Measurements from ENCODE around the gene SCAMP3.
"Not testable (repeated sequence)": the region's sequence is repeated elsewhere in the genome, so short reads cannot be mapped to it uniquely, and the experiment has no call there.

DNA sequence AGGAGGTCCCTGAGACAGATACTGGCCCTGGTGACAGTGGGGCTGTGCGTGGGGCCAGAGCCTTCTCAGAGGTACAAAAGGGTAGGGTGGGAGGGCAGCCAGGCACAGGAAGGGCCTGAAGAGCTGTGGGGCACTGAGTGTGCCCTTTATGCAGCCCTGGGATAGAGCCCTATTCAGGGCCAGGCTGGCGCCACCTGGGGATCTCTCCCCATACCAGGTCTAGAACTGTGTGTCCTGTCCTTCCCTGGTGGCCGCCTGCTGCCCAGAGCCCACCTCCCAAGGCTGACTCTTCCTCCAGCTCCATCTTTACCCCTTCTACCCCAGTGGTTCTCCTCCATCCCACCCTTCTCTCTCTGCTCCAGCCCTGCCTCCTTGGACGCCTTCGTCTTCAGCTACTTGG is 28.7 kb downstream of the SCAMP3 start:
- TF ChIP-seq, protein P1, sequence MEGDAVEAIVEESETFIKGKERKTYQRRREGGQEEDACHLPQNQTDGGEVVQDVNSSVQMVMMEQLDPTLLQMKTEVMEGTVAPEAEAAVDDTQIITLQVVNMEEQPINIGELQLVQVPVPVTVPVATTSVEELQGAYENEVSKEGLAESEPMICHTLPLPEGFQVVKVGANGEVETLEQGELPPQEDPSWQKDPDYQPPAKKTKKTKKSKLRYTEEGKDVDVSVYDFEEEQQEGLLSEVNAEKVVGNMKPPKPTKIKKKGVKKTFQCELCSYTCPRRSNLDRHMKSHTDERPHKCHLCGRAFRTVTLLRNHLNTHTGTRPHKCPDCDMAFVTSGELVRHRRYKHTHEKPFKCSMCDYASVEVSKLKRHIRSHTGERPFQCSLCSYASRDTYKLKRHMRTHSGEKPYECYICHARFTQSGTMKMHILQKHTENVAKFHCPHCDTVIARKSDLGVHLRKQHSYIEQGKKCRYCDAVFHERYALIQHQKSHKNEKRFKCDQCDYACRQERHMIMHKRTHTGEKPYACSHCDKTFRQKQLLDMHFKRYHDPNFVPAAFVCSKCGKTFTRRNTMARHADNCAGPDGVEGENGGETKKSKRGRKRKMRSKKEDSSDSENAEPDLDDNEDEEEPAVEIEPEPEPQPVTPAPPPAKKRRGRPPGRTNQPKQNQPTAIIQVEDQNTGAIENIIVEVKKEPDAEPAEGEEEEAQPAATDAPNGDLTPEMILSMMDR (conservative IDR thresholded peaks at IDR 0.05; ENCODE audit: low read depth, low read length), result not testable (repeated sequence)
- not testable (repeated sequence) for TF ChIP-seq POLR2A (IDR thresholded peaks at IDR 0.05; ENCODE audit: low read depth, low read length); NFE2L2 (IDR thresholded peaks at IDR 0.05; ENCODE audit: low read depth, low read length); RCOR1 (IDR thresholded peaks at IDR 0.05; ENCODE audit: insufficient replicate concordance, low read length); RAD21 (IDR thresholded peaks at IDR 0.05; ENCODE audit: low read length); BHLHE40 (IDR thresholded peaks at IDR 0.05; ENCODE audit: low read depth, low read length); CEBPB (IDR thresholded peaks at IDR 0.05; ENCODE audit: low read depth, low read length); SMC3 (IDR thresholded peaks at IDR 0.05; ENCODE audit: low read depth, low read length); MXI1 (IDR thresholded peaks at IDR 0.05; ENCODE audit: borderline replicate concordance, low read depth, low read length); RFX5 (IDR thresholded peaks at IDR 0.05; ENCODE audit: low read depth, low read length); MAZ (IDR thresholded peaks at IDR 0.05; ENCODE audit: borderline replicate concordance, low read depth, low read length)
- TF ChIP-seq, protein P2, sequence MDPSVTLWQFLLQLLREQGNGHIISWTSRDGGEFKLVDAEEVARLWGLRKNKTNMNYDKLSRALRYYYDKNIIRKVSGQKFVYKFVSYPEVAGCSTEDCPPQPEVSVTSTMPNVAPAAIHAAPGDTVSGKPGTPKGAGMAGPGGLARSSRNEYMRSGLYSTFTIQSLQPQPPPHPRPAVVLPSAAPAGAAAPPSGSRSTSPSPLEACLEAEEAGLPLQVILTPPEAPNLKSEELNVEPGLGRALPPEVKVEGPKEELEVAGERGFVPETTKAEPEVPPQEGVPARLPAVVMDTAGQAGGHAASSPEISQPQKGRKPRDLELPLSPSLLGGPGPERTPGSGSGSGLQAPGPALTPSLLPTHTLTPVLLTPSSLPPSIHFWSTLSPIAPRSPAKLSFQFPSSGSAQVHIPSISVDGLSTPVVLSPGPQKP (IDR thresholded peaks at IDR 0.05; ENCODE audit: borderline replicate concordance, low read depth, low read length), result not testable (repeated sequence)
